ENCODE data around the gene KLHL7.

- TF ChIP-seq POLR2A (IDR thresholded peaks at IDR 0.05) = no peak
- TF ChIP-seq CTCF (IDR thresholded peaks at IDR 0.05) = no peak
Observed at GRCh38 chr7:23098460-23098859, 7.1 kb upstream of the KLHL7 start.

Measured in thyroid gland (tissue), 4 donors.